Loucy (cell line): ENCODE data around the gene ENTPD6.

Source experiments
- H2AFZ ChIP-seq: fragments of 200-600 bp; sonication (generic); 2 replicates; pipeline ENCODE4 v1.6.0; 2016; ENCODE audit warnings: antibody characterized with exemption, mild to moderate bottlenecking, low read length, moderate library complexity
- H3F3A ChIP-seq: fragments of 200-600 bp; 2 replicates; pipeline ENCODE4 v1.6.0; 2016; ENCODE audit warnings: antibody characterized with exemption, low read depth, mild to moderate bottlenecking
- H3K27me3 ChIP-seq: fragments of 200-600 bp; sonication (generic); 2 replicates; pipeline ENCODE4 v1.6.1; 2014; ENCODE audit warnings: low read length, mild to moderate bottlenecking; ENCODE audit not compliant: insufficient read depth, poor library complexity, severe bottlenecking
- H3K36me3 ChIP-seq: fragments of 200-600 bp; sonication (generic); 2 replicates; pipeline ENCODE4 v1.6.1; 2016; ENCODE audit warnings: low read length; ENCODE audit not compliant: insufficient read depth
- H3K4me1 ChIP-seq: fragments of 200-600 bp; sonication (generic); 2 replicates; pipeline ENCODE4 v1.5.1; 2014; ENCODE audit warnings: low read length, mild to moderate bottlenecking; ENCODE audit not compliant: insufficient read depth, poor library complexity, severe bottlenecking
- H3K4me2 ChIP-seq: fragments of 200-600 bp; sonication (generic); 2 replicates; pipeline ENCODE4 v1.6.0; 2014; ENCODE audit warnings: antibody characterized with exemption, low read length, low read depth, mild to moderate bottlenecking; ENCODE audit not compliant: poor library complexity, severe bottlenecking
- H3K4me3 ChIP-seq: fragments of 200-600 bp; sonication (generic); 2 replicates; pipeline ENCODE4 v1.5.1; 2014; ENCODE audit warnings: low read length, mild to moderate bottlenecking, mixed read lengths; ENCODE audit not compliant: poor library complexity, severe bottlenecking
- H3K79me2 ChIP-seq: fragments of 200-600 bp; sonication (generic); 2 replicates; pipeline ENCODE4 v1.6.1; 2014; ENCODE audit warnings: low read length; ENCODE audit not compliant: insufficient read depth
- H3K9ac ChIP-seq: fragments of 200-600 bp; sonication (generic); 2 replicates; pipeline ENCODE4 v1.6.0; 2014; ENCODE audit warnings: mild to moderate bottlenecking, low read depth, low read length, moderate library complexity; ENCODE audit not compliant: poor library complexity, severe bottlenecking
- H3K9me2 ChIP-seq: fragments of 200-600 bp; sonication (generic); replicated peaks from 2 replicates; pipeline ENCODE4 v1.6.1; 2016; ENCODE audit warnings: low read depth, low read length, mixed read lengths
- H3K9me3 ChIP-seq: fragments of 200-600 bp; sonication (generic); 2 replicates; pipeline ENCODE4 v1.6.1; 2014; ENCODE audit warnings: mild to moderate bottlenecking, antibody characterized with exemption, low read length, low read depth; ENCODE audit not compliant: insufficient read depth
- H4K20me1 ChIP-seq: fragments of 200-600 bp; sonication (generic); 2 replicates; pipeline ENCODE4 v1.6.0; 2014; ENCODE audit warnings: antibody characterized with exemption, low read length, mild to moderate bottlenecking; ENCODE audit not compliant: insufficient read depth, poor library complexity, severe bottlenecking
- CTCF ChIP-seq: fragments of 200-600 bp; sonication (generic); conservative IDR thresholded peaks from 2 replicates; pipeline ENCODE4 v1.5.1; 2014; ENCODE audit warnings: mild to moderate bottlenecking, antibody characterized with exemption, low read length
- EZH2phosphoT487 ChIP-seq: fragments of 200-600 bp; IDR thresholded peaks from 2 replicates; pipeline ENCODE4 v1.6.1; 2018; ENCODE audit warnings: antibody characterized with exemption, mild to moderate bottlenecking, moderate library complexity, borderline replicate concordance

The ENTPD6 gene

DNA sequence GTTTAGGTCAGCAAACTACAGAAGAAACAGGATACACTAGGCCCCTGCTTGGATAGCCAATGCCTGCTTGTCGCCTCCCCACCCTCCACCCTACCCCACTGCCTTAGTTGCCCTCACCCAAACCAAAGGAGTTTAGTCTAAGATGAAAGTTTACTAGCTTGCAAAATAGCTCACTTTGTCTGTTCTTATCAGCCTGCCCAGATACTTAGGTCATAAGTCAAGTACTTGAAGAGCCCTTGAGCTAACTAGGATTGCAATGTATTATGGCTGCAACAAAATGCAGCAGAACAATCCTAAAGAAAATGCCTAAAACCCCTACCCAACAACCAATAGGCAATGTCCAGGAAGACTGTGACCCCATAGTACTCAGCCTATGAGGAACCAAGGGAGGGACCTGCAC, 7.3 kb upstream of the ENTPD6 start:
- Histone ChIP-seq H4K20me1 (no peaks in the 10 kb centered on the region), H3K27me3 (no peaks in the 10 kb centered on the region)

GRCh38 chr20:25191051-25191450, 4.5 kb upstream of the ENTPD6 start:
- H3K79me2 ChIP-seq: peaks cover 4% of the 10 kb centered on the region
- TF ChIP-seq EZH2phosphoT487: no peak
- TF ChIP-seq CTCF: no peak
- no peak overlapping the region for H3K4me2 ChIP-seq
- H3K36me3 ChIP-seq: no peaks in the 10 kb centered on the region
- H3K4me1 ChIP-seq: peaks cover 25% of the 10 kb centered on the region
- no peaks in the 10 kb centered on the region for H4K20me1 ChIP-seq
- no peak overlapping the region for H3K9ac ChIP-seq
- H3K9me3 ChIP-seq: no peaks in the 10 kb centered on the region
- no peaks in the 10 kb centered on the region for H3K9me2 ChIP-seq
- H3K27me3 ChIP-seq: no peaks in the 10 kb centered on the region
- no peaks in the 10 kb centered on the region for H3F3A ChIP-seq
- H2AFZ ChIP-seq: no peak overlapping the region
- no peak overlapping the region for H3K4me3 ChIP-seq

More for the DNA sequence above, 7.3 kb upstream of the ENTPD6 start:
- Histone ChIP-seq H3K4me2 (peak overlapping the region; percentile 2), H3K9me2 (no peaks in the 10 kb centered on the region), H3K4me1 (peaks cover 13% of the 10 kb centered on the region), H3K9ac (no peak overlapping the region), H3K9me3 (no peaks in the 10 kb centered on the region), H3F3A (no peaks in the 10 kb centered on the region), H3K36me3 (no peaks in the 10 kb centered on the region), H3K4me3 (no peak overlapping the region), H2AFZ (peak overlapping the region; percentile 22; the same call in 1 of the 2 replicates), H3K79me2 (no peaks in the 10 kb centered on the region)
- TF ChIP-seq CTCF (no peak), EZH2phosphoT487 (no peak)

DNA sequence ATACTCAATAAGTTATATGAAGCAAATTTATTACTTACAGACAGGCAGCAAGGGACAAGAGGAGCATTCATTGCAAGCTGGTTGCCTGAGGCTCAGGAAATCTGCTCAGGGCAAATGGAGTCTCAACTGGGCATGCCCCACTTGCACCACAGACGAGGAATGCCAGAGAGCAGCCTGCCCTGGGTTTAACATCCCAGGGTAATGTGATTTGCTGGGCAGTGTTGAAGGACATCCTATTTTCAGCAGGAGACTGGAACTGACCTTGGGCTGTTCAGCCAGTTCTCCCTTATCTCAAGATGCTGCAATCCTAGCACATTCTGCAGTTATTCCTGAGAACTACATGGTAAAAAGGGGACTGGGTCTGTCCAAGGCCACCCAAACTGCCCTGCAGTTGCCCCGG, 3.8 kb upstream of the ENTPD6 start:
- Histone ChIP-seq H3K79me2 (peaks cover 10% of the 10 kb centered on the region), H3K4me2 (no peak overlapping the region), H3K4me1 (peaks cover 31% of the 10 kb centered on the region), H3K27me3 (no peaks in the 10 kb centered on the region), H2AFZ (no peak overlapping the region), H4K20me1 (no peaks in the 10 kb centered on the region), H3F3A (no peaks in the 10 kb centered on the region), H3K36me3 (no peaks in the 10 kb centered on the region), H3K9me3 (no peaks in the 10 kb centered on the region), H3K4me3 (no peak overlapping the region), H3K9me2 (no peaks in the 10 kb centered on the region), H3K9ac (no peak overlapping the region)
- no peak for TF ChIP-seq EZH2phosphoT487
- no peak for TF ChIP-seq CTCF
